Measurements from ENCODE around the gene TRIM27.
"Not testable (repeated sequence)": the region's sequence is repeated elsewhere in the genome, so short reads cannot be mapped to it uniquely, and the experiment has no call there.

The TRIM27 gene

GRCh38 chr6:28868873-28869272, 54.9 kb downstream of the TRIM27 start:
- no peak for TF ChIP-seq GABPA (IDR thresholded peaks at IDR 0.05; ENCODE audit: low read depth)
- TF ChIP-seq, protein P1, sequence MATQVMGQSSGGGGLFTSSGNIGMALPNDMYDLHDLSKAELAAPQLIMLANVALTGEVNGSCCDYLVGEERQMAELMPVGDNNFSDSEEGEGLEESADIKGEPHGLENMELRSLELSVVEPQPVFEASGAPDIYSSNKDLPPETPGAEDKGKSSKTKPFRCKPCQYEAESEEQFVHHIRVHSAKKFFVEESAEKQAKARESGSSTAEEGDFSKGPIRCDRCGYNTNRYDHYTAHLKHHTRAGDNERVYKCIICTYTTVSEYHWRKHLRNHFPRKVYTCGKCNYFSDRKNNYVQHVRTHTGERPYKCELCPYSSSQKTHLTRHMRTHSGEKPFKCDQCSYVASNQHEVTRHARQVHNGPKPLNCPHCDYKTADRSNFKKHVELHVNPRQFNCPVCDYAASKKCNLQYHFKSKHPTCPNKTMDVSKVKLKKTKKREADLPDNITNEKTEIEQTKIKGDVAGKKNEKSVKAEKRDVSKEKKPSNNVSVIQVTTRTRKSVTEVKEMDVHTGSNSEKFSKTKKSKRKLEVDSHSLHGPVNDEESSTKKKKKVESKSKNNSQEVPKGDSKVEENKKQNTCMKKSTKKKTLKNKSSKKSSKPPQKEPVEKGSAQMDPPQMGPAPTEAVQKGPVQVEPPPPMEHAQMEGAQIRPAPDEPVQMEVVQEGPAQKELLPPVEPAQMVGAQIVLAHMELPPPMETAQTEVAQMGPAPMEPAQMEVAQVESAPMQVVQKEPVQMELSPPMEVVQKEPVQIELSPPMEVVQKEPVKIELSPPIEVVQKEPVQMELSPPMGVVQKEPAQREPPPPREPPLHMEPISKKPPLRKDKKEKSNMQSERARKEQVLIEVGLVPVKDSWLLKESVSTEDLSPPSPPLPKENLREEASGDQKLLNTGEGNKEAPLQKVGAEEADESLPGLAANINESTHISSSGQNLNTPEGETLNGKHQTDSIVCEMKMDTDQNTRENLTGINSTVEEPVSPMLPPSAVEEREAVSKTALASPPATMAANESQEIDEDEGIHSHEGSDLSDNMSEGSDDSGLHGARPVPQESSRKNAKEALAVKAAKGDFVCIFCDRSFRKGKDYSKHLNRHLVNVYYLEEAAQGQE (IDR thresholded peaks at IDR 0.05; ENCODE audit: insufficient replicate concordance, low read depth) = no peak
- TF ChIP-seq, protein P2, sequence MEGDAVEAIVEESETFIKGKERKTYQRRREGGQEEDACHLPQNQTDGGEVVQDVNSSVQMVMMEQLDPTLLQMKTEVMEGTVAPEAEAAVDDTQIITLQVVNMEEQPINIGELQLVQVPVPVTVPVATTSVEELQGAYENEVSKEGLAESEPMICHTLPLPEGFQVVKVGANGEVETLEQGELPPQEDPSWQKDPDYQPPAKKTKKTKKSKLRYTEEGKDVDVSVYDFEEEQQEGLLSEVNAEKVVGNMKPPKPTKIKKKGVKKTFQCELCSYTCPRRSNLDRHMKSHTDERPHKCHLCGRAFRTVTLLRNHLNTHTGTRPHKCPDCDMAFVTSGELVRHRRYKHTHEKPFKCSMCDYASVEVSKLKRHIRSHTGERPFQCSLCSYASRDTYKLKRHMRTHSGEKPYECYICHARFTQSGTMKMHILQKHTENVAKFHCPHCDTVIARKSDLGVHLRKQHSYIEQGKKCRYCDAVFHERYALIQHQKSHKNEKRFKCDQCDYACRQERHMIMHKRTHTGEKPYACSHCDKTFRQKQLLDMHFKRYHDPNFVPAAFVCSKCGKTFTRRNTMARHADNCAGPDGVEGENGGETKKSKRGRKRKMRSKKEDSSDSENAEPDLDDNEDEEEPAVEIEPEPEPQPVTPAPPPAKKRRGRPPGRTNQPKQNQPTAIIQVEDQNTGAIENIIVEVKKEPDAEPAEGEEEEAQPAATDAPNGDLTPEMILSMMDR (IDR thresholded peaks at IDR 0.05; ENCODE audit: insufficient read depth, low read length) = no peak
- TF ChIP-seq SPI1 (IDR thresholded peaks at IDR 0.05; ENCODE audit: borderline replicate concordance, low read depth) = no peak
- no peak for TF ChIP-seq POLR2AphosphoS5 (IDR thresholded peaks at IDR 0.05; ENCODE audit: low read depth)
- no peak overlapping the region for H3K4me3 ChIP-seq (replicated peaks; ENCODE audit: insufficient read depth, low read length)
- H3K27me3 ChIP-seq (ENCODE audit: insufficient read depth, poor library complexity, severe bottlenecking) = no peaks in the 10 kb centered on the region
- DNase-seq (ENCODE audit: low read depth in 1 of 2, low spot score in 1 of 2) = no peak
- no peak overlapping the region for H3K27ac ChIP-seq (replicated peaks)

GRCh38 chr6:28867086-28867409, 56.7 kb downstream of the TRIM27 start:
- no peak; the same call in 1 of the 2 replicates for TF ChIP-seq POLR2AphosphoS5 (IDR thresholded peaks at IDR 0.05; ENCODE audit: low read depth)
- TF ChIP-seq, protein P1 (IDR thresholded peaks at IDR 0.05; ENCODE audit: insufficient replicate concordance, low read depth) = no peak
- no peak for TF ChIP-seq GABPA (IDR thresholded peaks at IDR 0.05; ENCODE audit: low read depth)
- TF ChIP-seq SPI1 (IDR thresholded peaks at IDR 0.05; ENCODE audit: borderline replicate concordance, low read depth) = no peak
- TF ChIP-seq, protein P2 (IDR thresholded peaks at IDR 0.05; ENCODE audit: insufficient read depth, low read length) = no peak
- DNase-seq (ENCODE audit: low read depth in 1 of 2, low spot score in 1 of 2) = peak in 1 of 2 experiments; percentile 13
- Histone ChIP-seq H3K27ac (replicated peaks) (peak overlapping the region; percentile 79), H3K27me3 (ENCODE audit: insufficient read depth, poor library complexity, severe bottlenecking) (no peaks in the 10 kb centered on the region), H3K4me3 (replicated peaks; ENCODE audit: insufficient read depth, low read length) (peak overlapping the region; percentile 58)

- H3K27ac ChIP-seq (replicated peaks) = peak overlapping the region; percentile 79
- not testable (repeated sequence) for H3K27me3 ChIP-seq (ENCODE audit: insufficient read depth, poor library complexity, severe bottlenecking)
- peak overlapping the region; percentile 58 for H3K4me3 ChIP-seq (replicated peaks; ENCODE audit: insufficient read depth, low read length)
- peak in 1 of 2 experiments; percentile 72 for DNase-seq (ENCODE audit: low read depth in 1 of 2, low spot score in 1 of 2)
- TF ChIP-seq POLR2AphosphoS5 (IDR thresholded peaks at IDR 0.05; ENCODE audit: low read depth) = peak; percentile 20; the same call in 1 of the 2 replicates
- TF ChIP-seq, protein P1 (IDR thresholded peaks at IDR 0.05; ENCODE audit: insufficient replicate concordance, low read depth) = peak; percentile 33
These were observed 57.3 kb downstream of the TRIM27 start for GRCh38 chr6:28866205-28867085.
